ENCODE measurements around the gene CMTR1.
"Not testable (repeated sequence)": the region's sequence is repeated elsewhere in the genome, so short reads cannot be mapped to it uniquely, and the experiment has no call there.

The CMTR1 gene

DNA sequence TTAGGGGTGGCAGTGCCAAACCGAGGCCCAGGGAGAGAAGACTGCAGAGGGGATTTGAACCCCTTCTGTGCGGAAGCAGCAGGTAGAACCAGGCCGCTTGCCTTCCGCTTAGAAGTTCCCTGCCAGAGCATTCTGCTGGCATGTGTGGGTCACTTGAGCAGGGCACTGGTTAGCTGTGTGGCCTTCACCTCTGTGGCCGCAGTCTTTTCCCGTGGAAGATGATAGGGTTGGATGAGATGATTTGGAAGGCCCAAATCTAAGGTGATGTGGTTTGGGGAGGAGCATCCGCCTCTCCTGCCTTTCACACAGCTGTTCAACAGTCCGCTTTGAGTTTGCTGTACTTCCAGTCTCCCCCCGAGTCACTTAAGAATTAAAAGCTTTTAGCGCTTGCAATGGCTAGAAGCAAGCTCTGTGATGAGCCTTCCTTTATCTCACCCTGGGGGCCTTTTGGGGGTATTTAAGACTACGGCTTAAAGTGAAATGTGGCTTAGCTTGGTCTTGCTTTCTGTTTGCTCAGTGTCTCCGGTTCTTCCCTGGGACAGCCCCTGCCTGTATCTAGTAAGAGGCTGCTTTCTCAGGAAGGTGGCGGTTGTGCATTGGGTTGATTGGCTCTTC, 743 bp downstream of the CMTR1 start:
- Histone ChIP-seq H3K9ac (ENCODE audit: low read length in 2 of 2) (peak overlapping the region; percentile 80 to 89), H3K27me3 (ENCODE audit: control insufficient read depth in 1 of 2, insufficient read depth in 2 of 2, low read length in 2 of 2) (no peaks in the 10 kb centered on the region), H3K36me3 (ENCODE audit: control insufficient read depth in 2 of 2, insufficient read depth in 2 of 2, low read length in 2 of 2) (peaks cover 12 to 15% of the 10 kb centered on the region in 2 donors), H3K27ac (ENCODE audit: low read length) (peak overlapping the region; percentile 91), H3K4me3 (ENCODE audit: low read length in 2 of 2) (peak overlapping the region; percentile 77 to 80), H3K4me1 (ENCODE audit: control insufficient read depth, insufficient read depth, low read length) (peaks cover 14% of the 10 kb centered on the region), H3K9me3 (ENCODE audit: control insufficient read depth in 2 of 2, low read length in 2 of 2) (no peaks in the 10 kb centered on the region)

DNA sequence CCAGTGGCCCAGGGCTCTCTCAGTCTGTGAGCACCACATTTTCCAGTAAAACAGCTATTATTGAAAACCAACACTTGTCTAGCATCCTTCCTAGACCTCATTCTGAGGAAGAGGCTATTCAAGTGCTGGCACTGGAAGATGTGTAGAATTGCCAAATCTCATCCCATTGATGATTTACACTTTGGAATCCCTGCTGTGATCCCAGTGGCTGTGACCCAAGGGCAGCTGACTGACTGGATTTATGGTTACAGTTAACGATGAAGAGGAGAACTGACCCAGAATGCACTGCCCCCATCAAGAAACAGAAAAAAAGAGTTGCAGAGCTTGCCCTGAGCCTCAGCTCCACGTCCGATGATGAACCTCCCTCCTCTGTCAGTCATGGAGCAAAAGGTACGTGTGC, 2.4 kb downstream of the CMTR1 start:
- peaks cover 12 to 20% of the 10 kb centered on the region in 2 donors for H3K36me3 ChIP-seq (ENCODE audit: control insufficient read depth in 2 of 2, insufficient read depth in 2 of 2, low read length in 2 of 2)
- H3K4me3 ChIP-seq (ENCODE audit: low read length in 2 of 2): no peak overlapping the region
- H3K9me3 ChIP-seq (ENCODE audit: control insufficient read depth in 2 of 2, low read length in 2 of 2): no peaks in the 10 kb centered on the region
- H3K9ac ChIP-seq (ENCODE audit: low read length in 2 of 2): no peak overlapping the region
- H3K27me3 ChIP-seq (ENCODE audit: control insufficient read depth in 1 of 2, insufficient read depth in 2 of 2, low read length in 2 of 2): no peaks in the 10 kb centered on the region
- H3K27ac ChIP-seq (ENCODE audit: low read length): no peak overlapping the region
- H3K4me1 ChIP-seq (ENCODE audit: control insufficient read depth, insufficient read depth, low read length): peaks cover 14% of the 10 kb centered on the region

DNA sequence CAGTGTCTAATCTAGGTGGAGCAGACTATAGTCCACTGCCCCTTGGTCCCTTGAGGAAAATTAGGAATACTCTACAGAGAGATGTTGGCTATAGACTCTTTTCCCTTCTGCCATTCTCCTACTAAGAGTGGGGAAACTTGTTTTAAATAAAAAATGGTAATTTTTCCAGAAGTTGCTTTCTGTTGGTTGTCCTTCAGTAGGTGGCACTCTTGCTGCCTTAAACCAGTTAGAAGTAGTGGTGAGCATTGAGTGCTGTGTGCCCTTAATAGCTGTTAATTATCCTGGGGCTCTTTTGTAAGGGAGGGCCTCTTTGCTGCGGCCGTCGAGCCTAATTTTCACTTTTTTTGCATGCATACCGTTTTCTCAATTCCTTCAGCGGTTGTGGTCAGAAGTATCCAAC, 2.8 kb downstream of the CMTR1 start:
- no peak overlapping the region for H3K4me3 ChIP-seq (ENCODE audit: low read length in 2 of 2)
- H3K9me3 ChIP-seq (ENCODE audit: control insufficient read depth in 2 of 2, low read length in 2 of 2): no peaks in the 10 kb centered on the region
- peaks cover 12 to 20% of the 10 kb centered on the region in 2 donors for H3K36me3 ChIP-seq (ENCODE audit: control insufficient read depth in 2 of 2, insufficient read depth in 2 of 2, low read length in 2 of 2)
- no peaks in the 10 kb centered on the region for H3K27me3 ChIP-seq (ENCODE audit: control insufficient read depth in 1 of 2, insufficient read depth in 2 of 2, low read length in 2 of 2)
- H3K27ac ChIP-seq (ENCODE audit: low read length): no peak overlapping the region
- no peak overlapping the region for H3K9ac ChIP-seq (ENCODE audit: low read length in 2 of 2)
- H3K4me1 ChIP-seq (ENCODE audit: control insufficient read depth, insufficient read depth, low read length): peaks cover 14% of the 10 kb centered on the region

DNA sequence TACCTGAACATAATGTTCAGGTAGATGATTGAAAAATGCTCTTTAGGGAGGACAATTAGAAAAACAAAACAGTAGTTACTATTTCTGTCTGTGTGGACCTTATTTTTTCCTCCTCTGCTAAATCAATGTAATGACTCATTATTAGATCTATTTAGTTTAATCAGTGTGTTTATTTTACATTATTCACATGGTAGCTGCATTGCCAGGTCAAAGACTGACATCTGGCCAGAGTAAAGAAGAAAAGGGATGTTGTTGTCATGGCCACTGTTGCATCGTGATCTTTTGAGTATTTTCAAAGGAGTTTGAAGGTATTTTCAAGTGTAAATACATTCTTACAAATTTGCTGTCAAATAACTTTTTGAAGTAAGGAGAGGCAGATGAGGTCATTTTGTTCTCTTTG, 5.9 kb downstream of the CMTR1 start:
- no peaks in the 10 kb centered on the region for H3K27me3 ChIP-seq (ENCODE audit: control insufficient read depth in 1 of 2, insufficient read depth in 2 of 2, low read length in 2 of 2)
- H3K9me3 ChIP-seq (ENCODE audit: control insufficient read depth in 2 of 2, low read length in 2 of 2): no peaks in the 10 kb centered on the region
- no peak overlapping the region for H3K4me3 ChIP-seq (ENCODE audit: low read length in 2 of 2)
- no peak overlapping the region for H3K27ac ChIP-seq (ENCODE audit: low read length)
- H3K9ac ChIP-seq (ENCODE audit: low read length in 2 of 2): no peak overlapping the region
- H3K4me1 ChIP-seq (ENCODE audit: control insufficient read depth, insufficient read depth, low read length): peaks cover 15% of the 10 kb centered on the region
- peaks cover 16 to 22% of the 10 kb centered on the region in 2 donors for H3K36me3 ChIP-seq (ENCODE audit: control insufficient read depth in 2 of 2, insufficient read depth in 2 of 2, low read length in 2 of 2)

DNA sequence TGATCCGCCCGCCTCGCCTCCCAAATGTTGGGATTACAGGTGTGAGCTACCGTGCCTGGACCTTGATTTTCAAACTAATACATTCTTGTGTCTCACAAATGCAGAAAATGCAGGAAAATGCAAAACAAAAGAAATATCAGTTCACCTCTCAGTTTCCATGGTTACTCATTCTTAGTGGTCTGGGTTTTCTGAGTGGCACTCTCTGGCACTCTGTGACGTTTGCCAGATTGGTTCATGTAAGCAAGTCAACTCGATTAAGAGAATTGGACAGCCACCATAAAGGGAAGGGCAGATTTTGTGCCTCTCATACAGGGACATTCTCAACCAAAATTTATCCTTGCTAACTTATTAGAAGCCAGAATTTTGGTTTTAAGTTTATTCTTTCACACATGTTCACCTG, 8.6 kb downstream of the CMTR1 start:
- peak overlapping the region; percentile 67 for H3K27ac ChIP-seq (ENCODE audit: low read length)
- H3K4me1 ChIP-seq (ENCODE audit: control insufficient read depth, insufficient read depth, low read length): peaks cover 5% of the 10 kb centered on the region
- peaks cover 25 to 31% of the 10 kb centered on the region in 2 donors for H3K36me3 ChIP-seq (ENCODE audit: control insufficient read depth in 2 of 2, insufficient read depth in 2 of 2, low read length in 2 of 2)
- no peaks in the 10 kb centered on the region for H3K9me3 ChIP-seq (ENCODE audit: control insufficient read depth in 2 of 2, low read length in 2 of 2)
- H3K9ac ChIP-seq (ENCODE audit: low read length in 2 of 2): no peak overlapping the region
- H3K27me3 ChIP-seq (ENCODE audit: control insufficient read depth in 1 of 2, insufficient read depth in 2 of 2, low read length in 2 of 2): no peaks in the 10 kb centered on the region
- H3K4me3 ChIP-seq (ENCODE audit: low read length in 2 of 2): no peak overlapping the region

DNA sequence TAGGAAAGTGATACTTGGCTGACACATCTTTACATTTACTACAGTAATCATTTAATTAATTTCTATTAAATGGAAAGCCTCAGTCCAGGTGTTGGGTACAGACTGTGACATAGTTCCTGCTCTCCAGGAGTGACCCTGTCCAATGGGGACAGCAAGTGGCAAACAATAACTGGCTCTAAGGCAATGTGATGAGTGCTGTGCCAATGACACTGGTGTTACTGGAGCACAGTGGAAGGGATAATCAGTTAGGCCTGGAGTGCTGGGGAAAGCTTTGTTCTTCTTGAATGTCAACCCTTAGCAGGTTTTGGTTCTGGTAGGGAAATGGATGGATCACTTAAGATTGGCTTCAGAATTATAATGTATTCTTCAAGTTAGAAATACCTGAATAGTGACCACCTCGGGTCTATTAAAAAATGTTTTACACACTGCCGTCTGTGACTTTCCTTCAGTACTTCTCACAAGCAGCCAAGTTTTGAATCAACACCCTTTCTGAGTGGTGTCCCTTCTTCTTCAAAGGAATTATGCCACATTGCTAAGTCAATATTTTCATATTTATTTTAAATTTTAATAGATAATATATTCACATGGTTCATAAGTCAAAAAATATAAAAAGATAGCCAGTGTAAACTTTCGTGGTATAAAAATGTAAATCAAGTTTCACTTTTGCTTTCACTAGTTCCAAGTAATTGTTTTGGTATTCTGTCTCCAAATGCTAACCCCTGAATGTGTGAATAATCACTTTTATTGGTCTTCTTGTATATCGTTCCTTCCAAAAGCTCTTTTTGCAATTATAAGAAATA, 9.6 kb downstream of the CMTR1 start:
- no peaks in the 10 kb centered on the region for H3K27me3 ChIP-seq (ENCODE audit: control insufficient read depth in 1 of 2, insufficient read depth in 2 of 2, low read length in 2 of 2)
- H3K4me3 ChIP-seq (ENCODE audit: low read length in 2 of 2): peak overlapping the region; percentile 9 to 47
- peak overlapping the region; percentile 67 for H3K27ac ChIP-seq (ENCODE audit: low read length)
- H3K4me1 ChIP-seq (ENCODE audit: control insufficient read depth, insufficient read depth, low read length): peaks cover 5% of the 10 kb centered on the region
- H3K9ac ChIP-seq (ENCODE audit: low read length in 2 of 2): peak overlapping the region; percentile 56 to 60
- no peaks in the 10 kb centered on the region for H3K9me3 ChIP-seq (ENCODE audit: control insufficient read depth in 2 of 2, low read length in 2 of 2)
- peaks cover 25 to 34% of the 10 kb centered on the region in 2 donors for H3K36me3 ChIP-seq (ENCODE audit: control insufficient read depth in 2 of 2, insufficient read depth in 2 of 2, low read length in 2 of 2)

DNA sequence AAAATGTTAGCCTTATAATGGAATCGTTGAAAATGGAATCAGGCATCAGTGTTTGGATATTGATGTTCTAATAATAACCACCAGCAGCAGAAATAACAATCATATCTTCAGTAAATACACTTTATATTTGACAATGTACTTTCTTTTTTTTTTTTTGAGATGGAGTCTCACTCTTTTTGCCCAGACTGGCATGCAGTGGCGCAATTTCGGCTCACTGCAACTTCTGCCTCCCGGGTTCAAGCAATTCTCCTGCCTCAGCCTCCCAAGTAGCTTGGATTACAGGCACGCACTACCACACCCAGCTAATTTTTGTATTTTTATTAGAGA, 10.2 kb downstream of the CMTR1 start:
- not testable (repeated sequence) for H3K27ac ChIP-seq (ENCODE audit: low read length); H3K9ac ChIP-seq (ENCODE audit: low read length in 2 of 2); H3K27me3 ChIP-seq (ENCODE audit: control insufficient read depth in 1 of 2, insufficient read depth in 2 of 2, low read length in 2 of 2); H3K4me1 ChIP-seq (ENCODE audit: control insufficient read depth, insufficient read depth, low read length); H3K9me3 ChIP-seq (ENCODE audit: control insufficient read depth in 2 of 2, low read length in 2 of 2)
- Histone ChIP-seq H3K36me3 (ENCODE audit: control insufficient read depth in 2 of 2, insufficient read depth in 2 of 2, low read length in 2 of 2) (peaks cover 24 to 34% of the 10 kb centered on the region in 2 donors), H3K4me3 (ENCODE audit: low read length in 2 of 2) (peak overlapping the region in 1 of 2 donors; percentile 47)

DNA sequence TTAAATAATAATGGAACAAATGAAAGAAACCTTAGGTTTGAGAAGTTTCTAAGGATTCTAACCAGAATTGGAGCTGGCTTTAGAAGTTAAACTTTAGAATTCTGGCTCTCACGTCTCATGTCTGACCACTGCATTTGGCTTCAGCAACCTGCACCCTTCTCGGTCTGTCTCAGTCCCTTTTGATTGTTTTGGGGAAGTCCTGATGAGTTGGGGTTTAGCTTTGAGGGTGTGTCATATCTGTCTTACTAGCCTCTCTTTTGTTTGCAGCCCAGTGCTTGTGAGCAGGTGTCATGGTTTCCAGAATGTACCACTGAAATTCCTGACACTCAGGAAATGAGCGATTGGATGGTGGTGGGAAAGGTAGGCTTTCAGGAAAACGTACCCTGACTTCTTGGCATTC, 17.0 kb downstream of the CMTR1 start:
- no peak overlapping the region for H3K4me3 ChIP-seq (ENCODE audit: low read length in 2 of 2)

DNA sequence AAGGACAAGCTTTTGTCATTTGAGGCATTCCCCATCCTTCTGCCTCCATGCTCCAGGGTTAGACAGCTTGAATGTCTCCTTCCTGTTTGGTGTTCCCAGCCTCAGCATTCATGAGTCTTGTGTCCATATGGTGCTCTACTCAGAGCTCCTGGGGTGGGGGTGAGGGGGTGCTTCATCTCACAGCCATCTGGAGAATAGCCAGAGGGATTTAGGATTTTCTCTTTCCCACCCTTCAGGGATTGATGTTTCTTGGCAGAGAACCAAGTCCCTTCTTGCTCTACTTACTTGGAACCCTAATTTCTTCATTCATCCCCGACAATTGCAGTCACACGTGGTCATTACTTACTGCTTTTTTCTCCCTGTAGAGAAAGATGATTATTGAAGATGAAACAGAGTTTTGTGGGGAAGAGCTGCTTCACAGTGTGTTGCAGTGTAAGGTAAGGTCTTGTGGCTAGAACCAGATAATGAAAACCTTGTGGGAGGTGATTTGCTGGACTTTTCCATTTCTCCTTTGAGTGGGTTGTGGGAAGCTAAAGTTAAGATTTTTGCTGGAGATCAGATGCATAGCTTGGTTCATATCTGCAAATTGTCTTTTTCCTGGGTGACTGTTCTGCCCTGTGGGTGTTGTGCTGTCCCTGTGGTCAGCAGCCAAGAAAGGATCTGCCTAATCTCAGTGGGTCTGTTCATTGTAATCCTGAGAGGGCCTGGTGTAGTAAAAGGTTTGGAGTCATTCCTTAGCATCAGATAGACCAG, 18.6 kb downstream of the CMTR1 start:
- Histone ChIP-seq H3K27me3 (ENCODE audit: control insufficient read depth in 1 of 2, insufficient read depth in 2 of 2, low read length in 2 of 2) (no peaks in the 10 kb centered on the region), H3K27ac (ENCODE audit: low read length) (peak overlapping the region; percentile 1), H3K9me3 (ENCODE audit: control insufficient read depth in 2 of 2, low read length in 2 of 2) (no peaks in the 10 kb centered on the region)

More for the DNA sequence above, 17.0 kb downstream of the CMTR1 start:
- Histone ChIP-seq H3K9ac (ENCODE audit: low read length in 2 of 2) (no peak overlapping the region), H3K4me1 (ENCODE audit: control insufficient read depth, insufficient read depth, low read length) (peaks cover 25% of the 10 kb centered on the region), H3K9me3 (ENCODE audit: control insufficient read depth in 2 of 2, low read length in 2 of 2) (no peaks in the 10 kb centered on the region), H3K27me3 (ENCODE audit: control insufficient read depth in 1 of 2, insufficient read depth in 2 of 2, low read length in 2 of 2) (no peaks in the 10 kb centered on the region), H3K27ac (ENCODE audit: low read length) (no peak overlapping the region), H3K36me3 (ENCODE audit: control insufficient read depth in 2 of 2, insufficient read depth in 2 of 2, low read length in 2 of 2) (peaks cover 27 to 44% of the 10 kb centered on the region in 2 donors)

DNA sequence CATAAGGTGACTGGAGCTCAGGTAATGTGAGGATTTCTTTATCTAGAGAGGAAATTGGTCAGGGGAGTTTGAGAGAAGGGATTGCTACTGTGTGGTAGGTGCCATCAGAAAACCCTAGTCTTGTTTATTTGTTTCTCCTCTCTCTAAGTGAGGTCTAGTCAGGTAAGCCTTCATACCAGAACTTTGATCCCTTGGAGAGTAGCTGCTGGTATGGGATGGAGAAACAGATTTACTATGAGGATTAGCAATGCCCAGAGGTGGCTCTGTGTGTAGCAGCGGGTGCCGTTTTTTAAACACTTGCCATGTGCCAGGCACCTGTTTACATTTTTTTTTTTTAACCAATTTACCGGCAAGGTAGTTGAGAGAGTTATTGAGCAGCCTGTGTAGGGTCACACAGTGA, 19.5 kb downstream of the CMTR1 start:
- Histone ChIP-seq H3K9me3 (ENCODE audit: control insufficient read depth in 2 of 2, low read length in 2 of 2) (no peaks in the 10 kb centered on the region), H3K9ac (ENCODE audit: low read length in 2 of 2) (peak overlapping the region in 1 of 2 donors; percentile 5), H3K4me3 (ENCODE audit: low read length in 2 of 2) (no peak overlapping the region), H3K36me3 (ENCODE audit: control insufficient read depth in 2 of 2, insufficient read depth in 2 of 2, low read length in 2 of 2) (peaks cover 12 to 28% of the 10 kb centered on the region in 2 donors), H3K27ac (ENCODE audit: low read length) (peak overlapping the region; percentile 1), H3K4me1 (ENCODE audit: control insufficient read depth, insufficient read depth, low read length) (peaks cover 43% of the 10 kb centered on the region), H3K27me3 (ENCODE audit: control insufficient read depth in 1 of 2, insufficient read depth in 2 of 2, low read length in 2 of 2) (no peaks in the 10 kb centered on the region)

More for the DNA sequence above, 18.6 kb downstream of the CMTR1 start:
- H3K9ac ChIP-seq (ENCODE audit: low read length in 2 of 2): peak overlapping the region in 1 of 2 donors; percentile 5
- H3K4me1 ChIP-seq (ENCODE audit: control insufficient read depth, insufficient read depth, low read length): peaks cover 35% of the 10 kb centered on the region
- H3K36me3 ChIP-seq (ENCODE audit: control insufficient read depth in 2 of 2, insufficient read depth in 2 of 2, low read length in 2 of 2): peaks cover 19 to 36% of the 10 kb centered on the region in 2 donors
- no peak overlapping the region for H3K4me3 ChIP-seq (ENCODE audit: low read length in 2 of 2)

Measured in stomach smooth muscle (tissue), 2 donors.